ENCODE results near the gene SLC27A2.

GRCh38 chr15:50180582-50180981 is 1.4 kb upstream of the SLC27A2 start:
- TF ChIP-seq CTCF (IDR thresholded peaks at IDR 0.05 in 4 of 5, conservative IDR thresholded peaks at IDR 0.05 in 1 of 5), result no peak
- no peak for TF ChIP-seq POLR2A (IDR thresholded peaks at IDR 0.05)
